ENCODE data around the gene C20orf204.

DNA sequence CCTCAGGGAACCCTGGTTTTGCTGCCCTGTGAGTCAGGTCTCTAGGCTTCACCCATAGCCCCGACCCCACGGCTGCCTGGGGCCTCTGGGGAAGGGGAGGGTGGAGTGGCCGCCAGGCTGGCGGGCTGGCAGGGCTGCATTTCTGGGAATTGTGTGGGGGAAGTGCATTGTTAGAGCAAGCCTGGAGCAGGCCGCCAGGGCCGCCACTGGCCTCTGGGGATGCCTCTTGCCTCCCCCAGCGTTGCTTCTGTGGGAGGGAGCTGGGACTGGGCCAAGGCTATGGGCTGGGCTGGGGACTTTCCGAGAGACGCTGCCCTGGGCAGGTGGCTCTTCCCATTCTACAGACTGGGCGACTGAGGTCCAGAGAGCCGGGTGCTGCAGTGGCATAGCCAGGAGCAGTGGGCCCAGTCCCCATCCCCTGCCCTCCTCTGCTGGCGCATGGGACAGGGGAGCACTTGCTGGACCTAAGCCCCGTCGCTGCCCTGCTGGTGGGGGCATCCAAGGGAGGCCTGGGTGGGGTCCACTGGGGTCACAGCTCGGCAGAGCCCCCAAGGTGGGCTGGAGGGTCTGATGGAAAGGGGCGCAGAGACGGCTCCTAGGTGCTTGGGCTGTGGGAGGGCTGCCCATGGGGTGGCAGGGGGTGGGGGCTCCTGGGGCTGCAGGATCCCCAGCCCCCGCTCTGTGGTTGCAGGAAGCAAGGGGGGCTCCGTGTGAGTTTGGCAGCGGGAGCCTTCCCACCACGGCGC, 20.1 kb downstream of the C20orf204 start:
- TF ChIP-seq, protein P1, sequence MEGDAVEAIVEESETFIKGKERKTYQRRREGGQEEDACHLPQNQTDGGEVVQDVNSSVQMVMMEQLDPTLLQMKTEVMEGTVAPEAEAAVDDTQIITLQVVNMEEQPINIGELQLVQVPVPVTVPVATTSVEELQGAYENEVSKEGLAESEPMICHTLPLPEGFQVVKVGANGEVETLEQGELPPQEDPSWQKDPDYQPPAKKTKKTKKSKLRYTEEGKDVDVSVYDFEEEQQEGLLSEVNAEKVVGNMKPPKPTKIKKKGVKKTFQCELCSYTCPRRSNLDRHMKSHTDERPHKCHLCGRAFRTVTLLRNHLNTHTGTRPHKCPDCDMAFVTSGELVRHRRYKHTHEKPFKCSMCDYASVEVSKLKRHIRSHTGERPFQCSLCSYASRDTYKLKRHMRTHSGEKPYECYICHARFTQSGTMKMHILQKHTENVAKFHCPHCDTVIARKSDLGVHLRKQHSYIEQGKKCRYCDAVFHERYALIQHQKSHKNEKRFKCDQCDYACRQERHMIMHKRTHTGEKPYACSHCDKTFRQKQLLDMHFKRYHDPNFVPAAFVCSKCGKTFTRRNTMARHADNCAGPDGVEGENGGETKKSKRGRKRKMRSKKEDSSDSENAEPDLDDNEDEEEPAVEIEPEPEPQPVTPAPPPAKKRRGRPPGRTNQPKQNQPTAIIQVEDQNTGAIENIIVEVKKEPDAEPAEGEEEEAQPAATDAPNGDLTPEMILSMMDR (conservative IDR thresholded peaks at IDR 0.05), result no peak
- no peak for TF ChIP-seq ZFX (IDR thresholded peaks at IDR 0.05)

All from C4-2B (cell line).